ENCODE data around the gene UQCC2. TPM values are rescaled to one million over a fixed set of nuclear protein-coding genes. Genes with fewer than 3 reads are reported as not detected.

UQCC2 gene
- polyA plus RNA-seq, 2 donors: 56.1 to 93.7 TPM

- no peak overlapping the region for H3K27ac ChIP-seq (ENCODE audit: low read depth in 2 of 2, low read length in 1 of 2)
- WGBS, 2 donors: 84 to 93% methylated on average over 11 of the region's 11 CpGs
- no peaks in the 10 kb centered on the region for H3K9me3 ChIP-seq (ENCODE audit: control insufficient read depth in 2 of 2, insufficient read depth in 1 of 2, low read depth in 1 of 2, low read length in 1 of 2)
These were observed 16.9 kb upstream of the UQCC2 start for GRCh38 chr6:33728438-33728837.

GRCh38 chr6:33727932-33728331 is 16.4 kb upstream of the UQCC2 start:
- Histone ChIP-seq H3K36me3 (ENCODE audit: control insufficient read depth in 2 of 2, insufficient read depth in 2 of 2, low read length in 1 of 2) (no peaks in the 10 kb centered on the region), H3K4me3 (ENCODE audit: low read depth in 1 of 2, low read length in 2 of 2) (no peak overlapping the region), H3K4me1 (ENCODE audit: control insufficient read depth in 2 of 2, insufficient read depth in 2 of 2, low read length in 1 of 2) (peaks cover 0 to 5% of the 10 kb centered on the region in 2 donors), H3K27ac (ENCODE audit: low read depth in 2 of 2, low read length in 1 of 2) (no peak overlapping the region), H3K27me3 (ENCODE audit: control insufficient read depth in 1 of 2, insufficient read depth in 2 of 2, low read length in 2 of 2) (no peaks in the 10 kb centered on the region), H3K9me3 (ENCODE audit: control insufficient read depth in 2 of 2, insufficient read depth in 1 of 2, low read depth in 1 of 2, low read length in 1 of 2) (no peaks in the 10 kb centered on the region)
- 59 to 87% methylated on average over 11 of the region's 11 CpGs for WGBS, 2 donors

More at GRCh38 chr6:33728438-33728837, 16.9 kb upstream of the UQCC2 start:
- H3K36me3 ChIP-seq (ENCODE audit: control insufficient read depth in 2 of 2, insufficient read depth in 2 of 2, low read length in 1 of 2): no peaks in the 10 kb centered on the region
- no peak overlapping the region for H3K4me3 ChIP-seq (ENCODE audit: low read depth in 1 of 2, low read length in 2 of 2)
- H3K27me3 ChIP-seq (ENCODE audit: control insufficient read depth in 1 of 2, insufficient read depth in 2 of 2, low read length in 2 of 2): no peaks in the 10 kb centered on the region
- peaks cover 0 to 5% of the 10 kb centered on the region in 2 donors for H3K4me1 ChIP-seq (ENCODE audit: control insufficient read depth in 2 of 2, insufficient read depth in 2 of 2, low read length in 1 of 2)

GRCh38 chr6:33727126-33727525 is 15.6 kb upstream of the UQCC2 start:
- 86 to 87% methylated on average over 7 of the region's 7 CpGs for WGBS, 2 donors

GRCh38 chr6:33726696-33727095 is 15.2 kb upstream of the UQCC2 start:
- peaks cover 0 to 4% of the 10 kb centered on the region in 2 donors for H3K4me1 ChIP-seq (ENCODE audit: control insufficient read depth in 2 of 2, insufficient read depth in 2 of 2, low read length in 1 of 2)
- no peak overlapping the region for H3K27ac ChIP-seq (ENCODE audit: low read depth in 2 of 2, low read length in 1 of 2)
- WGBS, 2 donors: 92 to 95% methylated on average over 13 to 15 of the region's 15 CpGs
- H3K4me3 ChIP-seq (ENCODE audit: low read depth in 1 of 2, low read length in 2 of 2): no peak overlapping the region
- H3K27me3 ChIP-seq (ENCODE audit: control insufficient read depth in 1 of 2, insufficient read depth in 2 of 2, low read length in 2 of 2): no peaks in the 10 kb centered on the region
- no peaks in the 10 kb centered on the region for H3K9me3 ChIP-seq (ENCODE audit: control insufficient read depth in 2 of 2, insufficient read depth in 1 of 2, low read depth in 1 of 2, low read length in 1 of 2)
- no peaks in the 10 kb centered on the region for H3K36me3 ChIP-seq (ENCODE audit: control insufficient read depth in 2 of 2, insufficient read depth in 2 of 2, low read length in 1 of 2)

More at GRCh38 chr6:33727126-33727525, 15.6 kb upstream of the UQCC2 start:
- no peaks in the 10 kb centered on the region for H3K9me3 ChIP-seq (ENCODE audit: control insufficient read depth in 2 of 2, insufficient read depth in 1 of 2, low read depth in 1 of 2, low read length in 1 of 2)
- H3K4me3 ChIP-seq (ENCODE audit: low read depth in 1 of 2, low read length in 2 of 2): no peak overlapping the region
- H3K27me3 ChIP-seq (ENCODE audit: control insufficient read depth in 1 of 2, insufficient read depth in 2 of 2, low read length in 2 of 2): no peaks in the 10 kb centered on the region
- H3K36me3 ChIP-seq (ENCODE audit: control insufficient read depth in 2 of 2, insufficient read depth in 2 of 2, low read length in 1 of 2): no peaks in the 10 kb centered on the region
- no peak overlapping the region for H3K27ac ChIP-seq (ENCODE audit: low read depth in 2 of 2, low read length in 1 of 2)
- peaks cover 0 to 5% of the 10 kb centered on the region in 2 donors for H3K4me1 ChIP-seq (ENCODE audit: control insufficient read depth in 2 of 2, insufficient read depth in 2 of 2, low read length in 1 of 2)

GRCh38 chr6:33725891-33726673 is 14.6 kb upstream of the UQCC2 start:
- Histone ChIP-seq H3K9me3 (ENCODE audit: control insufficient read depth in 2 of 2, insufficient read depth in 1 of 2, low read depth in 1 of 2, low read length in 1 of 2) (no peaks in the 10 kb centered on the region), H3K4me3 (ENCODE audit: low read depth in 1 of 2, low read length in 2 of 2) (no peak overlapping the region), H3K27ac (ENCODE audit: low read depth in 2 of 2, low read length in 1 of 2) (no peak overlapping the region), H3K4me1 (ENCODE audit: control insufficient read depth in 2 of 2, insufficient read depth in 2 of 2, low read length in 1 of 2) (no peaks in the 10 kb centered on the region), H3K27me3 (ENCODE audit: control insufficient read depth in 1 of 2, insufficient read depth in 2 of 2, low read length in 2 of 2) (no peaks in the 10 kb centered on the region), H3K36me3 (ENCODE audit: control insufficient read depth in 2 of 2, insufficient read depth in 2 of 2, low read length in 1 of 2) (no peaks in the 10 kb centered on the region)
- 80 to 82% methylated on average over 7 of the region's 7 CpGs for WGBS, 2 donors

- H3K4me1 ChIP-seq (ENCODE audit: control insufficient read depth in 2 of 2, insufficient read depth in 2 of 2, low read length in 1 of 2): no peaks in the 10 kb centered on the region
- no peak overlapping the region for H3K4me3 ChIP-seq (ENCODE audit: low read depth in 1 of 2, low read length in 2 of 2)
- H3K36me3 ChIP-seq (ENCODE audit: control insufficient read depth in 2 of 2, insufficient read depth in 2 of 2, low read length in 1 of 2): no peaks in the 10 kb centered on the region
- no peak overlapping the region for H3K27ac ChIP-seq (ENCODE audit: low read depth in 2 of 2, low read length in 1 of 2)
- WGBS, 2 donors: 92 to 94% methylated on average over 13 to 14 of the region's 14 CpGs
- no peaks in the 10 kb centered on the region for H3K9me3 ChIP-seq (ENCODE audit: control insufficient read depth in 2 of 2, insufficient read depth in 1 of 2, low read depth in 1 of 2, low read length in 1 of 2)
- H3K27me3 ChIP-seq (ENCODE audit: control insufficient read depth in 1 of 2, insufficient read depth in 2 of 2, low read length in 2 of 2): no peaks in the 10 kb centered on the region
These were observed 13.7 kb upstream of the UQCC2 start for GRCh38 chr6:33725222-33725621.

- WGBS, 2 donors: 70 to 73% methylated on average over 13 of the region's 13 CpGs
- Histone ChIP-seq H3K9me3 (ENCODE audit: control insufficient read depth in 2 of 2, insufficient read depth in 1 of 2, low read depth in 1 of 2, low read length in 1 of 2) (no peaks in the 10 kb centered on the region), H3K36me3 (ENCODE audit: control insufficient read depth in 2 of 2, insufficient read depth in 2 of 2, low read length in 1 of 2) (no peaks in the 10 kb centered on the region), H3K4me1 (ENCODE audit: control insufficient read depth in 2 of 2, insufficient read depth in 2 of 2, low read length in 1 of 2) (peaks cover 0 to 1% of the 10 kb centered on the region in 2 donors), H3K27ac (ENCODE audit: low read depth in 2 of 2, low read length in 1 of 2) (no peak overlapping the region), H3K27me3 (ENCODE audit: control insufficient read depth in 1 of 2, insufficient read depth in 2 of 2, low read length in 2 of 2) (no peaks in the 10 kb centered on the region), H3K4me3 (ENCODE audit: low read depth in 1 of 2, low read length in 2 of 2) (no peak overlapping the region)
These were observed 12.9 kb upstream of the UQCC2 start for GRCh38 chr6:33724102-33725023.

- H3K4me3 ChIP-seq (ENCODE audit: low read depth in 1 of 2, low read length in 2 of 2): no peak overlapping the region
- no peaks in the 10 kb centered on the region for H3K27me3 ChIP-seq (ENCODE audit: control insufficient read depth in 1 of 2, insufficient read depth in 2 of 2, low read length in 2 of 2)
- H3K27ac ChIP-seq (ENCODE audit: low read depth in 2 of 2, low read length in 1 of 2): no peak overlapping the region
- no peaks in the 10 kb centered on the region for H3K9me3 ChIP-seq (ENCODE audit: control insufficient read depth in 2 of 2, insufficient read depth in 1 of 2, low read depth in 1 of 2, low read length in 1 of 2)
- H3K4me1 ChIP-seq (ENCODE audit: control insufficient read depth in 2 of 2, insufficient read depth in 2 of 2, low read length in 1 of 2): peaks cover 0 to 3% of the 10 kb centered on the region in 2 donors
- WGBS, 2 donors: 48 to 53% methylated on average over 3 of the region's 3 CpGs
- H3K36me3 ChIP-seq (ENCODE audit: control insufficient read depth in 2 of 2, insufficient read depth in 2 of 2, low read length in 1 of 2): no peaks in the 10 kb centered on the region
These were observed 12.0 kb upstream of the UQCC2 start for GRCh38 chr6:33723371-33724085.

- Histone ChIP-seq H3K4me3 (ENCODE audit: low read depth in 1 of 2, low read length in 2 of 2) (no peak overlapping the region), H3K27me3 (ENCODE audit: control insufficient read depth in 1 of 2, insufficient read depth in 2 of 2, low read length in 2 of 2) (no peaks in the 10 kb centered on the region), H3K36me3 (ENCODE audit: control insufficient read depth in 2 of 2, insufficient read depth in 2 of 2, low read length in 1 of 2) (no peaks in the 10 kb centered on the region), H3K4me1 (ENCODE audit: control insufficient read depth in 2 of 2, insufficient read depth in 2 of 2, low read length in 1 of 2) (peaks cover 4 to 5% of the 10 kb centered on the region in 2 donors), H3K27ac (ENCODE audit: low read depth in 2 of 2, low read length in 1 of 2) (no peak overlapping the region), H3K9me3 (ENCODE audit: control insufficient read depth in 2 of 2, insufficient read depth in 1 of 2, low read depth in 1 of 2, low read length in 1 of 2) (no peaks in the 10 kb centered on the region)
- 85 to 90% methylated on average over 5 of the region's 5 CpGs for WGBS, 2 donors
These were observed 10.7 kb upstream of the UQCC2 start for GRCh38 chr6:33722103-33722623.

Data from esophagus (tissue), 2 donors.